Right lobe of liver (tissue), 4 donors: ENCODE data around the gene RBSN.

Experiments
- POLR2A ChIP-seq: fragments of 450-650 bp; IDR thresholded peaks from one replicate; pipeline ENCODE4 v1.6.1; 2017; ENCODE audit warnings: antibody characterized with exemption, mild to moderate bottlenecking
- TF ChIP-seq, protein P1 (sequence below), 4 donors: fragments of 200-600 bp in 3 of 4; fragments of 450-650 bp in 1 of 4; IDR thresholded peaks; one replicate each; pipeline versions ENCODE4 v1.5.1 to v1.8.0; 2016 to 2022; ENCODE audit warnings: antibody characterized with exemption in 4 of 4, mild to moderate bottlenecking in 2 of 4
- donor health status: DM: no; HTN: no; CAD: no.
- donor health status: DM: no; HTN: no; CAD: no.
- donor health status: DM: no; HTN: yes; CAD: no.

DNA sequence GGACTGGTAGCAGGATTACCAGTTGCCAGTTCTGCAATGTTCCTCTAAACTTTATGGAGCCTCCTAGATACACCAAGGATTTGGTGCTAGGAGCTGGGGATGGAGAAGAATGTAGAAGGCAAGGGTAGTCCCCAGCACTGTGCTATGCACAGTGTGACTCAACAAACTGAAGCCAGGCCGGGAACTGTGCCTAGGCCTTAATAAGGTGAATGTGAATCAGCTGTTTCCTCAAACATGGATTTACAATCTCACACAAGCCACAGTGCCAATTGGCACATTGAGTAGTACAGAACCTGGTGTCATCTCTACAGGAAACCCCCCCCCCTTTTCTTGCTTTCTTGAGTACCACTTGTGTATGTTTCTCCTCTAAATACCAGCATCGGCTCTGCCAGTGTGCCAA lies 66.3 kb downstream of the RBSN start:
- TF ChIP-seq, protein P1, sequence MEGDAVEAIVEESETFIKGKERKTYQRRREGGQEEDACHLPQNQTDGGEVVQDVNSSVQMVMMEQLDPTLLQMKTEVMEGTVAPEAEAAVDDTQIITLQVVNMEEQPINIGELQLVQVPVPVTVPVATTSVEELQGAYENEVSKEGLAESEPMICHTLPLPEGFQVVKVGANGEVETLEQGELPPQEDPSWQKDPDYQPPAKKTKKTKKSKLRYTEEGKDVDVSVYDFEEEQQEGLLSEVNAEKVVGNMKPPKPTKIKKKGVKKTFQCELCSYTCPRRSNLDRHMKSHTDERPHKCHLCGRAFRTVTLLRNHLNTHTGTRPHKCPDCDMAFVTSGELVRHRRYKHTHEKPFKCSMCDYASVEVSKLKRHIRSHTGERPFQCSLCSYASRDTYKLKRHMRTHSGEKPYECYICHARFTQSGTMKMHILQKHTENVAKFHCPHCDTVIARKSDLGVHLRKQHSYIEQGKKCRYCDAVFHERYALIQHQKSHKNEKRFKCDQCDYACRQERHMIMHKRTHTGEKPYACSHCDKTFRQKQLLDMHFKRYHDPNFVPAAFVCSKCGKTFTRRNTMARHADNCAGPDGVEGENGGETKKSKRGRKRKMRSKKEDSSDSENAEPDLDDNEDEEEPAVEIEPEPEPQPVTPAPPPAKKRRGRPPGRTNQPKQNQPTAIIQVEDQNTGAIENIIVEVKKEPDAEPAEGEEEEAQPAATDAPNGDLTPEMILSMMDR (IDR thresholded peaks at IDR 0.05), result no peak
- TF ChIP-seq POLR2A, result no peak
